GM12891 (cell line): Measurements from ENCODE around the gene NFKB1.

ENCODE experiments used
- PAX5 ChIP-seq: IDR thresholded peaks from 2 replicates; pipeline ENCODE4 v1.6.1; 2011; ENCODE audit warnings: low read length, moderate library complexity, mild to moderate bottlenecking; ENCODE audit not compliant: insufficient read depth, severe bottlenecking
- POLR2A ChIP-seq: IDR thresholded peaks from 2 replicates; pipeline ENCODE4 v1.6.1; 2011; ENCODE audit warnings: low read depth, low read length, control low read depth
- POLR2AphosphoS5 ChIP-seq: IDR thresholded peaks from 2 replicates; pipeline ENCODE4 v1.6.1; 2011; ENCODE audit warnings: low read depth, low read length, control low read depth
- POU2F2 ChIP-seq: IDR thresholded peaks from 2 replicates; pipeline ENCODE4 v1.6.1; 2011; ENCODE audit warnings: low read depth, mild to moderate bottlenecking, control low read depth, low read length, moderate library complexity
- SPI1 ChIP-seq: IDR thresholded peaks from 2 replicates; pipeline ENCODE4 v1.6.1; 2011; ENCODE audit warnings: low read depth, low read length, control low read depth
- TAF1 ChIP-seq: IDR thresholded peaks from 2 replicates; pipeline ENCODE4 v1.6.1; 2011; ENCODE audit warnings: low read depth, low read length, control low read depth

DNA sequence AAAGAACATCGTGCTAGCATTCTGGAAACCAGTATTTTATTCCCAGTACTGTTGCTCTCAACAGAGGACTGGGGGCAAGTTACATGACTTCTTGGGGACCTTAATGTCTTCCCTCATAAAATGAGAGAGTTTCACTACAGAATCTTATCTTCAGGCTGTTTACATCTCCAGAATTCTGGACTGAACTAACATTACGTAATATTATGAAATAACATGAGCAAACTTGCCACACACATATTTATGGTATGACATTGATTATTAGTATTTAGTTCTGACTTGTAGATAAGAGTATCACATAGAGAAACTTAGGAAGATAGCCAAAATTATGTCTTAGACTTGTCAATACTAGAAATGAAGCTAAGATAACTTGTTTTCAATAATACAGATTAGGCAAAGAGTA is 68.0 kb downstream of the NFKB1 start:
- TF ChIP-seq POLR2A (no peak), POLR2AphosphoS5 (no peak), POU2F2 (no peak), TAF1 (no peak), PAX5 (no peak), SPI1 (no peak)
